HG03575 (cell line): Measurements from ENCODE around the gene SNPH.

ENCODE experiments used
- ATAC-seq: cut with Tn5 transposase; IDR thresholded peaks from one replicate; pipeline ENCODE4 v1.9.1; 2021; ENCODE audit not compliant: unreplicated experiment, insufficient number of reproducible peaks, low FRiP score; ENCODE audit errors: extremely low read depth

Gene SNPH

GRCh38 chr20:1255675-1256074 is 10.4 kb upstream of the SNPH start:
- ATAC-seq, result no peak

DNA sequence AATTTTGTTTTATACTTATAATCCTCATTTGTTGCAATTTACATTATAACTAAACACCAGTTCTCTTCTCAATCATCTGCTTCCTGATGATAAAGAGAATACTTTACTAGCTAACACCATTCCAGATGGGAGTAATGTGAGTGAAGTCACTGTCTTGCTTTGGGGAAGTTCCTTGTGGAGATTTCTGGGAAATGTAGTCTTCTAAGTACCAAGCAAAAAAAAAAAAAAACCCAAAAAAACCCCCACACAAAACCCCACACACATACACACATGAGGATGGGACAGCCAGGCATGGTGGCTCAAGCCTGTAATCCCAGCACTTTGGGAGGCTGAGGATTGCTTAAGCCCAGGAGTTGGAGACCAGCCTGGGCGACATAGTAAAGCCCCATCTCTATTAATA is 2.2 kb upstream of the SNPH start:
- ATAC-seq, result no peak

DNA sequence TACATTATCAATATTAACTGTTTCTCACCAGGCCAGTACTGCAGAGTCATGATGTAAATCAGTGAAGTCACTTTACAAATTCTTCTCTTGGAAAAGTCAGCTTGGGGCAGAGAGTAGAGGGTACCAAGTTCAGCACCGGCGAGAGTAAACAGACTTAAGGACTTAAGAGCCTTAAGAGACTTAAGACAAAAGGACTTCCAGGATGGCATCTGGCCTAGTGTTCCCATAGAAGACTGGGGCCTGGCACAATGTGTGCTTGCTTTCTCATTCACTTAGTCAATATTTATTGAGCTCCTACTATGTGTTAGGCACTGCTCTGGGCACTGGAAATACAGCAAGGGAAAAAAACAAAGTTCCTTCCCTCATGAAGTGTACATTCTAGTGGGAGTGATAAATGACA is 1.4 kb upstream of the SNPH start:
- no peak for ATAC-seq

DNA sequence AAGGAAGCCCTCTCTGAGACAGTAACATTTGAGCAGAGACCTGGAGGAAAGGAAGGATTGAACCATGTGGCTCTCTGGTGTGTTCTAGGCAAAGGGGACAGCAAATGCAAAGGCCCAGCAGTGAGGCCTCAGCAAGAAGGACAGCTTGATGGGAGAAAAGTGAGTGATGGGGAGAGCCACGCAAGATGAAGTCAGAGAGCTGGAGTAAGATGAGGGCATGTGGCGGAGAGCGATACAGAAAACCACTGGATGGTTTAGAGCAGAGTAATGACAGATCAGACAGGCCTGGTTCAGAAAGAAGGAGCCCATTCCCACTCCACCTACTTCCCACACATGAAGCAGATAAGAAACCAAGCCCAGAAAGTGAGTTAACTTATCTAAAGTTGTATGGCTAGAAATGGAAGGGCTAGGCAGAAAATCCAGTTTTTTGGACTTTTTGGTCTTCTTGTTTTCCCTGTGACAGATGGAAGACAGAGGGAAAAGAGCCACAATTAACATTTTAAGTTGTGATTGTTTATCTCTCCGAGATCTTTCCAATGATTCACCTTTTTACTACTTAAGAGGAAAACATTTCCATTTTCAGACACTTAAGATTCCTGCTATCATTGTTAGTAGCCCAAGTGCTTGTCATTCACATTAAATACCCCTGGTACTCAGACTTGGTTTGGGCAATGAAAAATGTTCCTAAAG is 723 bp upstream of the SNPH start:
- ATAC-seq, result no peak

GRCh38 chr20:1265916-1266166 is 253 bp upstream of the SNPH start:
- no peak for ATAC-seq

GRCh38 chr20:1267161-1267560 is 1.1 kb downstream of the SNPH start:
- ATAC-seq, result no peak

GRCh38 chr20:1267809-1268374 is 1.8 kb downstream of the SNPH start:
- ATAC-seq, result no peak

GRCh38 chr20:1269235-1269634 is 3.1 kb downstream of the SNPH start:
- ATAC-seq, result no peak

DNA sequence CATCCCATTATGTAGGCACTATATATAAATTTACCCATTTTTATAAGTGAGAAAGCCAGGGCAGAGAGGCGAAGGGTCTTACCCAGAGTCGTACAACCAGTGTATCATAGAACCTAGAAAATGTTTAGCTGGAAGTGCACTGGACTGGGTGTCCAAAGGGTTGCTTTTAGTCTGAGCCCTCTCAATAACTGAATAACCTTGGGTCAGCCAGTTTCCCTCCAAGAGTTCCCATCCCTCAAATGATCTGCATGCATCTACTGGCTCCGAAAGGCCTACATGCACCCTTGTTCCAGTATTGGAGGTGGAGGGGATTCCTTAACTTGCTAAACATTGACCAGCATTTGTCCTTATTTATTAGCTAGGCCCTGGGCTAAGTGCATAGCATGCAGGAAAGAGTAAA is 3.8 kb downstream of the SNPH start:
- no peak for ATAC-seq

DNA sequence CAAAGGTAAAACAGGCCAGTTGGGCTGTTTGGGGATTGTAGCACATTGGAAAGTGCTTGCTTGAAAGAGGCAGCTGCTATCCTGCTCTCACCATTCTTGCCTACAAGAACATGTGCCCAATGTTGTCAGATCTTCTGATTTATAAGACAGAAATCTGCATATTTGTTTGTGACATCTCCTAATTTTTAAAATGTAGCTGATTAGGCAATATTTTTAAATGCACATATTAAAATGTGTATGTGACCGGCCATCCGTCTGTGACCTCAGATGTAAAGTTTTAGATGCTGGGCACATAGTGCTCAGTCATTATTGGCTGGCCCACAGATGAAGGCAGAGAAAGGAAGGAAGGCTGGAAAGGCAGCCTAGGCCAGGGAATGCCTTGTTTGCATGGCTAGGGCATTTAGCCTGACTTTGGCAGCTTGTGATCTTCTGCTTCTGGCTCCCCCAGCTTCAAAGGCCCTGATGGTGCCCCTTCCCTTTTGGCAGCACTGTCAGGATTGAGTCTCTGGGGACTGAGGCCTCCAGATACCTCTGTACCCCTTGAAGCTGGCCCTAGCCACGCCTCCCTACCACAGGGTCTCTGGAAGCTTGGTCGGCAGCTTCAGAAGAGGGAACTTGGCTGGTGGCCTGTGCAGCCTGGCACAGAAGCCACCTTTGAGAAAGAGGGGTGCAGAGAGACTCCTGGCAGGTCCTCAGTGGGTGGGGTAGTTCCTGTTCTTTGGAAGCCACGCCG is 6.4 kb downstream of the SNPH start:
- ATAC-seq, result no peak

DNA sequence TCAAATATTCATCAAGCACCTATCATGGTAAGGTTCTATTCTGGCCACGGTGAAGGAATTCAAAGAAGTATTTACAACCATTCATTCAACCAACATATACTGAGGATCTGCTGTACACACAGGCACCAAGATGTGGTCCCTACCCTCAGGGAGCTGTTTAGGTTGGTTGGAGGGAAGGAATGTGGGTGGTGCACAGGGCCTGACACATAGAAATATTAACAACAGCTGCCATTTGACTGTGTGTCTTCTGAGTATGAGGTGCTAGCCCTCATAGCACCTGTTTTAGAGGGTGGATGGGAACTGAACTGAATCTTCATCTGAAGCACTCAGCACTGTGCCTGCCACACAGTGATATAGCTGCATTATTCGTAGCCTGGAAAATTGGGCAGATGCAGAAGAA is 7.3 kb downstream of the SNPH start:
- ATAC-seq, result no peak

DNA sequence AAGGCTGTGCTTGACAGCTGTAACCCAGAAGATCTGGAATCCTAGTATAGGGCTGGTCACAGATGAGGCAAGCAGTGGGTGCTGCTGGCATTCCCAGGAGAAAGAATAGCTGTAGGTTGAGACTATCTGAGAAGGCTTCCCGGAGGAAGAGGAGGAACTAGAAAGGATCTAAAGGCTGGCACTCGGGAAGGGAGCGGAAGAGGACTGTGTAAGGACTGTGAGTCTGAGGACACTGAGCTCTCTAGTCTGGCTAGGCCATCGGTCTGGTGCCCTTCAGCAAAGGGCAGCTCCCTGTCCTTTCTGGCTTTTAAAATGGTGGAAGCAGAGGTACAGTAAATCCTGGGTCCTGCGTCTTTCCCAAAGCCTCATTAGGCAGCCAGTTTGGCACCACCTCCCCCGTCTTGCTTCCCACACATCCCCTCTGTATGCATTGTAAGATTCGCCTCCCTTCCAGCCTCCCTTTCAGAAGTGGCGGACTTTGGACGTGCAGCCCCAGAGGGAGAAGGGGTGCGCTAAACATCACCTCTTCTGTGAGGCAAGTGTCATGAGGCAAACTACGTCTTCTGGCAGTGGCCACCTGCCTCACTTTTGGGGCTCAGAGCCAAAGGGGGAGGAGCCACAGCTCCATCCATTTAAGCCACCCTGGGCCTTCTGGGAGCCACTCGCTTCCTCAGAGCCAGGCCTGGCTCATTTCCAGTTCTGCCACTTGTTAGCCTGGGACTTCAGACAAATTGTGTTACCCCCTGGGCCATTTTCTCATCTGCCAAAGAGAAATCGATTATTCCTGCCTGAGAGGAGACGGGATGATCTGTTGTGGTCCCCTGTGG is 8.6 kb downstream of the SNPH start:
- no peak for ATAC-seq

DNA sequence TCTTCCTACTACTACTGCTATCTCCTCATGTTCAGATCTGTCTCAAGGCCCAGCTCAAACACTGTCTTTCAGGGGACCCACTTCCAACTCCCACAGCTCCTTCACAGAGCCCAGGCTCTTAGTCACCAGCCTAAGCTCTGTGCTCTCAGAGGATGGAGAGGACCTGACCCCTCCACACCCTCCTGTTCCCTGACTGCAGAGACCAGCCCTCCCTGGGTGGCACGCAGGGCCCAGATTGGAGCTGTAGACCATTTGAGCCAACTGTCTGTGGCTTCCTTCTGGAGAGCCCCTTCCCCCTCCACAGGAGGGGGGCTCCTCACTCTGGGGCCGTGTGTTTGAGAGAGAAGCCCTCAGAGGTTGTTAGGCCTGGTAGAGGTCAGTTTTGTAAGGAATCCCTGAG is 9.8 kb downstream of the SNPH start:
- no peak for ATAC-seq

DNA sequence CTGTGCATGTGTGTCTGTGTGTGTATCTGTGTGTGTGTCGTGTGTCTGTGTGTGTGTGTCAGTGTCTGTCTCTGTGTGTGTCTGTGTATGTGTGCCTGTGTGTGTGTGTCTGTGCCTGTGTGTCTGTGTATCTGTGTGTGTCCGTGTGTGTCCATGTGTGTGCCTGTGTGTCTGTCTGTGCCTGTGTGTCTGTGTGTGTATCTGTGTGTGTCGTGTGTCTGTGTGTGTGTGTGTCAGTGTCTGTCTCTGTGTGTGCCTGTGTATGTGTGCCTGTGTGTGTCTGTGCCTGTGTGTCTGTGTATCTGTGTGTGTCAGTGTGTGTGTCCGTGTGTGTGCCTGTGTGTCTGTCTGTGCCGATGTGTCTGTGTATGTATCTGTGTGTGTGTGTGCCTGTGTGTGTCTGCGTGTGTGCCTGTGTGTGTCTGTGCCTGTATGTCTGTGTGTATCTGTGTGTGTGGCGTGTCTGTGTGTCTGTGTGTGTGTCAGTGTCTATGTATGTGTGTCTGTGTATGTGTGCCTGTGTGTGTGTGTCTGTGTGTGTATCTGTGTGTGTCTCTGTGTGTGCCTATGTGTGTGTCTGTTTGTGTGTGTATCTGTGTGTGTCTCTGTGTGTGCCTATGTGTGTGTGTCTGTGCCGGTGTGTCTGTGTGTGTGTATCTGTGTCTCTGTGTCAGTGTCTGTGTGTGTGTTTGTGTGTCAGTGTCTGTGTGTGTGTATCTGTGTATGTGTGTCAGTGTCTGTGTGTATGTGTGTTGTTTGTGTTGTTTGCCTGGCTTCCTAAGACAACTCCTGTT is 11.6 kb downstream of the SNPH start:
- ATAC-seq, result no peak

DNA sequence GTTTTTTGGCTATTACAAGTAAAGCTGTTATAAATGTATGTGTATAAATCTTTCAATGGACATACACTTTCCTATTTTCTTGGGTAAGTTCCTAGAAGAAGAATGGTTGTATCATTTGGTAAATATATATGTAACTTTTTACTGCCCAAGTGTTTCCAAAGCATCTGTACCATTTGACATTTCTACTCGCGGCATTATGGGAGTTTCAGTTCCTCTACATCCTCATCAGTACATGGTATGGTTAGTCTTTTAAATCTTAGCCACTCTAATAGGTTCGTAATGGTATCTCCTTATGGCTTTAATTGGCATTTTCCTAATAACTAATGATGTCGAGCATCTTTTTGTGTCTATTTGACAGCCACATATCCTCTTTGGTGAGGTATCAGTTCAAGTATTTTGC is 12.9 kb downstream of the SNPH start:
- ATAC-seq, result no peak

- ATAC-seq, result no peak
Observed at GRCh38 chr20:1280195-1281102, 14.4 kb downstream of the SNPH start.

DNA sequence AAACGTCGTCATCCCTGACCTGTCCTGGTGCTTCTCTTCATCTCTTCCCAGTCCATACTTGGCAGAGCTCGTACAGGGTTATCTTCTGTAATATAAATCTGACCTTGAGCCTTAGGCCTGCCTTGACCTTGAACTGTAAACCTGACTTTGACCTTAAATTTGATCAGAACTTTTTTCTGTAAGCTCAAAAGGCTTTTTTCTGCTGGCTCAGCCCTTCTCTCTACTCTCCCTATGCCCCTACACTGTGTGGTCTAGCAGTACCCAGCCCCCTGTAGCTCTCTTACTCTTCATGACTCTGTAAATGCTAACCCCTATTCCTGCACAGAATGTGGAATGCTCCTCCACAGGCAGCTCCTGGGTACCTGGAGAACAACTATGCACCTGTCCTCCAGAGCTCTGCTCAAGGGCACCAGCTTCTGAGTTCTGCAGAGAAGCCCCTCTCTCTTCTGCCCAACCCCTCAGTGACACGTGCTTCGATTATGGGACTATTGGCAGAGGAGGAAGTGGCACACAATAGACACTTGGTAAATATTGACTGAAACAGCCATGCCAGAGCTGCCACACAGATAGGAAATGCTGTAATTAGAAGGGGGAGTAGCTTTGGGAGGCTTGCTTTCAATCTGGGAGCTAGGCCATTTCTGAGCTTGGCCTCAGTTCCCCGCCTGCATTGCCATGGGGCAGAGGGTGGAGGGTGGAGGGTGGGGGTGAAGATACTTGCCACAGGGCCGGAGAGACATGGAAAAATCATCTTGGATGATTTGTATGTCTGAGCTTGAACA is 15.4 kb downstream of the SNPH start:
- ATAC-seq, result no peak

DNA sequence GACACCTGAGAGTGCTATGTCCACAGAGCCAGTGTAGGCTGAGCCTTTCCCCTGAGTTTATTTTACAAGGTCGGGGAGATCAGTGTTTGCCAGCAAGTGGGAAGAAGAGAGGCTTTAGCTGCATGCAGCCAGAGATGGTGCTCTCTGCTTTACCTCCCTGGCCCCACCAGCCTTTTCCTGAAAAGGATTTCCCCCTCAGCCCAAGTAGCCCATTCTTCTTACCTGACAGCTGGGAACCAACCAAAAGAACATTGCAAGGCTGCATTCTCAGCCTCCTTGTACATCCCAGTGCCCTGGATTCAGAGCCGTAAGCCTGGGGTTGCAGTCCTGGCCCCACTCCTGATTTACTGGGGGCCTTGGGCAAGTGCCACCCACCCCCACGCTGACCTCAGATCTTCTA is 16.9 kb downstream of the SNPH start:
- ATAC-seq, result no peak
